NCI-H446 treated with DMSO at 0.1 percent for 48 hours (cell line): ENCODE measurements around the gene PSMD13.
"Not testable (repeated sequence)": the region's sequence is repeated elsewhere in the genome, so short reads cannot be mapped to it uniquely, and the experiment has no call there.

Source experiments
- DNase-seq: peaks from one replicate; lab custom pipeline; 2025; lab: John Stamatoyannopoulos, UW

Gene PSMD13

DNA sequence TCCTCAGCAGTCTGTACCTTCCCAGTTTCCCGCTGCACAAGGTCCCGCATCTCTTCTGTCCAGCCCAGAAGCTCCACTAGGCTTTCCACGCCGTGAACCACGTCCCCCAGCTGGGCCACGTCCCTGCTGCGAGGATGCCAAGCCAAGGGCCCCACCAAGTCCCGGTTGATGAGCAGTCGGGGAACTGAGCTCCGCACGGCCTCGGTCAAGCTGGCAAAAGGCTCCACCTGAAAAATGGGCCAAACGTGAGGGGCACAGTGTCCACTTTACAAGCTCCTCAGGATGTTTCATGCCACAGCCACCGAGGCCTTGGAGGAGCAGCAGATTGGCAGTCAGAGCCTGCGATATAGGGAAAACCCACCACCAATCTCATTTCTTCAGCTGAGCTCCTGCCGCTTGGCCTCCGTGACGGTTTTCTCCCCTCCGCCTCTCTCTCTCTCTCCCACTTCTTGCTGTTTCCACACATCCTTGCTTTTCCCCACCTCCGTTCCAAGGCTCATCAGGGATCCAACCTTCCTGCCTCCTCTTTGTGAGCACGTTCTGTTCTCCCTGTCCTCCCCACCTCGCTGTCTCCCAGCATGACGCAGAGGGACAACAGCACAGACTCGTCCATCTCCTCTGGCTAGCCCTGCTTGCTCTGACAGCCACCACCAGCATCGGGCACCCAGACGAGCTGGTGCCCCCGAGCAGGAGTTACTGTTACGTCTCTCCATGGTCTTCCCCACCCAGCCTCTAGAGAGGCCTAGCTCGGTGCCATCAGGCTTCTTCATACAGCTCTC, 17.8 kb upstream of the PSMD13 start:
- DNase-seq = no peak

- DNase-seq = not testable (repeated sequence)
These were observed 16.0 kb upstream of the PSMD13 start for GRCh38 chr11:220641-221215.

GRCh38 chr11:221539-221938, 15.2 kb upstream of the PSMD13 start:
- DNase-seq = no peak

DNA sequence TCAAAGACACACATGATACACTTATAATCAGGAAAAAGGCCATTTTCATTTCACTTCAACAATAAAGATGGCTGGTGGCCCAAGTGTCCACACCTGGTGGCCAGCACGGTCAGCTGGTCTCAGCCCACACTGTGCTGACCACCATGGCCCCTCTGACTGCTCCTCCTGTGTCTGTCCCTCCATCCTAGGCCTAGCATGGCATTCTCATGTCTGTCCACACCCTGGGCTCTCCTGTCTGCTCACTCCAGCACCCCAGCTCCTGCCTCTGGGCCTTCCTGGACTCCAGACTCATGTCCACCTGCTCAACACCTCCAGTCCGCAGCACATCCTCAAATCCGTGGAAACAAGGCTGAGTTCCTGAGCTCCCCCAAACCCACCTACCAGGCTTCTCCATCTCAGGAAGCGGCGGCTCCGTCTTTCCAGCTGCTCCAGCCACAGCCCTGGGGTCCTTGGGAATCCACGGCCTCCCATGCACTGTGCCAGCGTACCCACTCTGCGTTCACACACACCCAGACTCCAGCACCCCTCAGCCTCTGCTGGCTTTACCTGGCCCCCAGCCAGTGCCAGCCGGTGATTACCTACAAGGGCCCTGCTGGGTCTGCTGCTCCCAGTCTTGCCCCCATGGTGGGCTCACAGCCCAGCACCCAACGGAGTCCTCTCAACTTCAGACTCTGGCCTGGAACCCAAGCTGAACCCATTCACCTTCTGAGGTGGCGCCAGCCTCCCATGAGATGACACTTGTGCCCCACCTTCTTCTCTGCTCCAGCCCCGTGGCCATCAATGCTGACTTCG, 14.6 kb upstream of the PSMD13 start:
- DNase-seq = no peak

DNA sequence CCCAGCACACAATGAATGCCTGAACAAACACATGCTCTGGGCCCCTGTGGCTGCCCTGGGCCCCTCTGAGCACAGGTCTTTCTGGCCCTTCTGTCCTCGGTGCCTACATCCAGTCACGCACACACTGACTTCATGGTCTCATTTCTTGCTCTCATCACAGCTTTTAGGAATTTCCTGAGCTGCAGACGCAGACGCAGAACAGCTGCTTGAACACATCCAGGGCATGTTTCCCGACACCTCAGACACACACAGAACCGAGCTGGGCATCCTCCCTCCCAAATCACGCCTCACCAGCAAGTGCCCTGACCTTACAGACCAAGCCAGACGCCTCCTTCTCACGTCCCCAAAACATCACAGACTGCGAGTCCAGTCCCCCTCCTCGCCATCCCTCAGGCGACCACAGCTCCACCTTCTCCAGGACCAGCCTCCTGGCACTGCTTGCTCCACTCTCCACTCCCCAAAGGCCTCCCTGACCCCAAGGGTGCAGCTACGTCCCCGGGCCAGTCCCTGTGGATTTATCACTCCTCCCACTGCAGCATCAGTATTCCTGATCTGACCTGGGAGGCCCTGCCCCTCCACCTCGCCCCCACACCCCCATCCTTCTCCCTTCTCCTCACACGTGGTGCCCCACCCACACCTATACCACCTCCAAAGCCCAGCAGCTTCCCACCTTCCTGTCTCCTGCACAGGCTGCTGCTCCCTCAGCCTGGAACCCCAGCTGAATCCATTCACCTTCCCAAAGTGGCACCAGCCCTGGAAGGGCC, 13.6 kb upstream of the PSMD13 start:
- no peak for DNase-seq

DNA sequence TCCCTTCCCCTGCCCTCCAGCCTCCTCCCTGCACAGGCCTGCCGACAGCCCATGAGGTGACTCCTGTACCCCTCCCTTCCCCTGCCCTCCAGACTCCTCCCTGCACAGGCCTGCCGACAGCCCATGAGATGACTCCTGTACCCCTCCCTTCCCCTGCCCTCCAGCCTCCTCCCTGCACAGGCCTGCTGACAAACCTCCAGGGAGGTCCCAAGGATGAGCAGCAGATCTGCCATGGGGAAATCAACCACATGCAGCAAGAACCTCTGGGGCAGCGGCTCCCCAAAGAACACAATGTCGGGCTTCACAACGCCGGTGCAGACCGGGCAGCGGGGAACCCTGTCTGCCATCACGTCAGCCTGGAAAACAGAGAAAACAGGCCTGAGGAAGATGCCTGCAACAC, 12.9 kb upstream of the PSMD13 start:
- DNase-seq = no peak

DNA sequence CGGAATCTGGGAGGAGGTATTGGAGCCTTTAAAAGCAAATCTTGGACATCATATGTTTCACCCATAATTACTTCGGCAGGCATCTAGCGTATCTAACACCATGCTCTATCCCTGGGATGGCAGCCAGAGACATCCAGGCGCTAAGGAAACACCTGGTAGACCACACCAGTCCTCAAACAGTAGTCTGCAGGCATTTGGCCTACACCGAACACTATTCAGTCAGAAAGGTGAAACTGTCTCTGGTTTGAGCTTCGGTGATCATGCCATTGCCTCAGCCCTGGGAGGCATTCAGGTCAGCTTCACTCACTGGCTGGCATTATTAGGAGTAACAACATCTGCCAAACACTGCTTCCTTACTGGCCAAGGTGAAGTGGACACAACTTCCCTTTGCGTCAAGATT, 12.4 kb upstream of the PSMD13 start:
- no peak for DNase-seq

DNA sequence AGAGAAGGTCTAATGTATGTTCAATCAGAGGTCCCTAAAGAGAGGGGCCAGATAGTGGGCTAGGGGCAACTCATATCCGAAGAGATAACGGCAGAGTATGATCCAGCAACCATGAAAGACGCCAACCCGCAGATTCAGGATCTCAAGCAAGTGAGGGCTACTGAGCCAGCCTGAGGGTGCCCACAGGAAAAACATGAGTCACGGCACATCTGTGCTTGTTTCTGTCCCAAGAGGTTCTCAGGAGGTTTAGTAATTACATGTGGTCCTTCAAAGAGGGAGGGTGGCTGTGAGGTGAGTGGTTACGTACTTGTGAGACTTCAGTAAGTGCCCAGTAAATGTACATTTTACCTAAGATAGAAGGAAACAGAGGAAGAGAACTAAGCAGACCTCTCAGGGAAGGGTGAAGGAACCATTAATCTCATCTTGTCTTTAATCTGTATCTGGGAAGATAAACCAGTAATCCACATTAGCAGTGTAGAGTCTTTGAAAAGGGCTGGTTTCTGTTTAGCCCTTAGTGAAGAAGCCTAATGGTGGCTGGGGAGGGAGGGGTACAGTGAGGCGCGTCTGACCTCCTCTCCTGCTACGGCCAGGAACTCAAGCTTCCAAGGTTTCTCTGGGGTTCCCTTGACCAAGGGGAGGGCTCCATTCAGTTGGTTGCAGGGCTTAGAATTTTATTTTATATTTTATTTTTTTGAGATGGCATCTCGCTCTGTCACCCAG, 10.9 kb upstream of the PSMD13 start:
- DNase-seq = no peak

- no peak for DNase-seq
These were observed 8.9 kb upstream of the PSMD13 start for GRCh38 chr11:227824-228379.

DNA sequence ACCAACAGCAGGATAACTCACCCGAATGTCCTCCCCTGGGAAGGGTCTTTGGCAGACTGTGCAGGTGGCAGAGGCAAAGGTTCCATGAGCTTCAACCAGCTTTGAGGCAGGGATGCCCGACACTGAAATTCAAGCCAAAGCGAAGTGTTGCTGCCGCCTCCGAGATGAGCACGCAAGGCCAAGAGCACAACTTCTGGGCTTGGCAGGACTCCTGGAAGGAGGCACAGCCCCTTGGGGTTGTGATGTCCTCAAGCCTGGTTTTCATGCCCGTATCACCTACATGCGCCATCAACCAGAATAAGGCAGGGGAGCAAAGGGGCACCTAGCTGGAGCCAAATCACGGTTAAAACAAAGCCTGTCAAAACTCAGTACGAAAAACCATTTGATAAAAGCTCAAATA, 6.3 kb upstream of the PSMD13 start:
- DNase-seq = no peak

DNA sequence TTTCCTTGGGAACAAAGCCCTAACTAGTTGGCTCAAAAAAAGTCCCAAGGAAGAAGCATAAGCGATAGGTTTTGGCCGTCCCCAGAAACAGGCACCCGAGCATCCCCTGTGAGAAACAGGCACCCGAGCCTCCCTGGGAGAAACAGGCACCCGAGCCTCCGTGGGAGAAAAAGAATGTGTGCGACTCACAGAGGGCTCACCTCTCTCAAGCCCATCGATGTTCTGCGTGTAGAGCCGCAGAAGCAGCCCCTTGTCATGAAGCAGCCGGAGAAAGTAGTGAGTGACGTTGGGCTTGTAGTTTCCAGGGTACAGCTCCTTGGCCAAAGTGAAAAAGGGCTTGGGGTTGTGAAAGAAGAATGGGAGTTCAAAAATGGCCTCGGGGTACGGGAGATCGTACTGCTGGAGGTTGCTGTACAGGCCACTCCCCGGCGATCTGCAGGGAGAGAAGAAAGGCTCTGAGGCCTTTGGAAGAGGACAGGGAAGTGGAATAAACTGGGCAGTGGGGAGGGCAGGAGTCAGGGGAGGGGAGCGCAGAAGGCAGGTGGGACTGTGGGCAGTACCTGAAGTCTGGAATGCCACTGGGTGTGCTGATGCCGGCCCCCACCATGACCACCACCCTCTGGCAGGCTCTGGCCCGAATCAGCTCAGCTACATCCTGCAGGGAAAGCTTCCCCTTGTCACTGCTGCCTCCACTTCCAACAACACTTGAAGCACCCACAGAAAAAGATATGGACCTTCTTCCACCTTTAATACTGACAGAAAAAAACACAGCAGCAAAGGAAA, 3.8 kb upstream of the PSMD13 start:
- DNase-seq = no peak

DNA sequence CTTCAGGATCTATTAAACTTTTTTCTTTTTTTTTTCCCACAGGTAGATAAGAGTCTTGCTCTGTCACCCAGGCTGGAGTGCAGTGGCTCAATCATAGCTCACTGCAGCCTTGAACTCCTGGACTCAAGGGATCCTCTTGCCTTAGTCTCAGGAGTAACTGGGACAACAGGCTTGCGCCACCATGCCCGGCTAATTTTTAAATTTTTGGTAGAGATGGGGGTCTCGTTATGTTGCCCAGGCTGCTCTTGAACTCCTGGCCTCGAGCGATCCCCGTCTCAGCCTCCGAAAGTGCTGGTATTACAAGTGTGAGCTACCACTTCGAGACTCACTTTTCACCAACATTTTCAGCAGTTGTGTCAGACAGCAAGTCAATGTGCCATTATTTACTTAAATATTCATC, 1.6 kb upstream of the PSMD13 start:
- DNase-seq = no peak

GRCh38 chr11:235609-235996, 1.2 kb upstream of the PSMD13 start:
- no peak for DNase-seq

DNA sequence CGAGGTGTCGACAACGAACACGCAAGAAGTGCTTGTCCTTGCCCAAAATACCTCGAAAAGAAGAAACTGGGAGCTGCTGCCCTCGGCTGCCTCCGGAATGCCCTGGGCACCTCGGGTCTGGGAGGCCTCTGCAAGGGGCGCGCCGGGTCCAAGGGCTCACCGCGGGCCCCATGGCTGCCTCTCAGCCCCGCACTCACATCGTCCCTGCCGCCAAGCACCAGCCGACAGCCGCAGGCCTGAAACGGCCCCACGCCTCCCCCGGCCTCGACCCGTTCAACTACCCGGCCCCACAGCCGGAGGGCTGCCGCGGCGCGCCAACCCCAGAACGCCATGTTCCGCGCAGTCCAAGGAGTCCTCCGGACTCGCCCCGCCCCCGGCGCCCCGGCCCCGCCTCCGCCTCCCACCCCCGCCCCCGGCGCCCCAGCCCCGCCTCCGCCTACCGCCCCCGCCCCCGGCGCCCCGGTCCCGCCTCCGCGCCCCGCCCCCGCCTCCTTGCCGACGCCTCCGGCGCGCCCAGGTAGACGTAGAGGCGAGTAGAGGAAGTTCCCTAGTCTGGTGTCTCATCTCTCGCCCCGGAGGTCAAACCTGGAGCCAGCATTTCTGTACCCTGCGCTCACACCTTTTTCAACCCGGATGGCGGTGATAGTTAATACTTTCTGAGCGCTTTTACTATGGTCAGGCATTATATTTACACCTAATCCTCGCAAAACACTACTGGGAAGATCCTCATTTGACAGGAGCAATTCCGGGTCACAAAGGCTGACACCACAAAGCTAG, 591 bp upstream of the PSMD13 start, which contains the start of gene SIRT3:
Gene SIRT3 (minus strand): TSS at position 346 of the 777 bp plus-strand sequence. CDS start 14 bp downstream, at position 332.
- DNase-seq = peak; percentile 62

- DNase-seq = not testable (repeated sequence)
These were observed 1.6 kb downstream of the PSMD13 start for GRCh38 chr11:238346-238745.

DNA sequence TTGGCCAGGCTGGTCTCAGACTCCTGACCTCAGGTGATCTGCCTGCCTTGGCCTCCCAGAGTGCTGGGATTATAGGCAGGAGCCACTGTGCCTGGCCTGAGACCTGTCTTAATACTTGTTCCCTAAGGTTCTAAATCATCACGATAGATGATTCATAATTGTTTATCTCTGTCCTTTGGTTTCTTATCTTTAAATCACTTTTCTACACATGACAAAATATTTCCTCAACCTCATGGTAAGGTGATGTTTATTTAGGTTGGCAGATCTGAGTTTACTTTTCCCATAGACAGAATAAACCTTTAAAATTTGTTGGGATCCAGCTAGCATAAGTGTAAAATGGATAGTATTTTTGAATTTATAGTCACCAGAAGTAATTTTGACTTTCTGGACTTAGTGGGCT, 3.5 kb downstream of the PSMD13 start:
- no peak for DNase-seq

DNA sequence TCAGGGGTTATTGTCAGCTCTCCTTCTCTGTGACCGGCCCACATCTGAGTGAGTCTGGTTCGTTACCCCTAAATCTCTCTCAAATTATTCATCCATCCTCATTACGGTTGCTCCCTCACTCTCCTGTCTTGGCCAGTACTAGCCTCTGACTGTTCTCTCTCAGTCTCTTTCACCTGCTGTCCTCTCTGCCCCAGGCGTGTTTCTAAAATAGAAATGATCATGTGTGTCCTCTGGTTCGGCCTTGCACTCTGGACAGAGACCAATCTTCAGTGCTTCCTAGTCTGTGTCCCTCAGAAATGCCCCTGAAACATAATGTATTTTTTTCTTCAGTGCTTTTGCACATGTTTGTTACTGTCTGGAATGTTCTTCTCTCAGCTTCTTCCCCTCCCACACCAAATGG, 4.9 kb downstream of the PSMD13 start:
- DNase-seq = no peak

GRCh38 chr11:244376-244775, 7.6 kb downstream of the PSMD13 start:
- DNase-seq = no peak

- DNase-seq = no peak
These were observed 12.3 kb downstream of the PSMD13 start for GRCh38 chr11:249062-249461.

DNA sequence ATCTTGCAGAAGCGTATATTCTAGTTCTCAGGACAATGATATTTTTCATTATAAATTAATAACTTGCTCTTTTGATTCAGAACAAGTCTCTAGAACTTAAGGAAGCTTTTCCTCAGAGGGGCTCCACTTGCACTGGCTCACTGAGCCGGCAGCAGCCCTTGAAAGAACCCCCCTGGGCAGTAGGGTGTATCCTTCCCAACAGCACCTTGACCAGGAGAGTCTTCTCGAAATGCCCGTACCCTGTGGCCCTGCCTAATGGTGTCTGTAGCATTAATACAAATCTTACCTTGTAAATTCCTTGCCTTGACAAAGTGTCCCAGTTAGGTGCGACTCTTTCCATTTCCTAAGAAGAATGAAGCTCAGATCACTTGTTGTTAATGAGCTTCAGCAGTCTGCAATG, 13.5 kb downstream of the PSMD13 start:
- no peak for DNase-seq
